ENCODE data around the gene RBMS3.

- TF ChIP-seq ZBTB33 (IDR thresholded peaks at IDR 0.05; ENCODE audit: extremely low read depth, insufficient replicate concordance, low read length), result no peak
- TF ChIP-seq CTCF (IDR thresholded peaks at IDR 0.05 in 2 of 3, conservative IDR thresholded peaks at IDR 0.05 in 1 of 3; ENCODE audit: borderline replicate concordance in 1 of 3, insufficient read depth in 1 of 3, low read depth in 2 of 3, low read length in 2 of 3), result no peak
- TF ChIP-seq SRF (IDR thresholded peaks at IDR 0.05; ENCODE audit: low read depth), result no peak
Measured at GRCh38 chr3:29310865-29311264, 30.0 kb downstream of the RBMS3 start.

Measured in HCT116 (cell line).